ENCODE measurements around the gene COG5. TPM values are rescaled to one million over a fixed set of nuclear protein-coding genes. Genes with fewer than 3 reads are reported as not detected.

Gene COG5
- total and polyA plus RNA-seq, 2 of the 8 experiments (the other 6 are each of a cell fraction or from before 2014, with no cell fraction given) = 10.5 to 28.1 TPM

DNA sequence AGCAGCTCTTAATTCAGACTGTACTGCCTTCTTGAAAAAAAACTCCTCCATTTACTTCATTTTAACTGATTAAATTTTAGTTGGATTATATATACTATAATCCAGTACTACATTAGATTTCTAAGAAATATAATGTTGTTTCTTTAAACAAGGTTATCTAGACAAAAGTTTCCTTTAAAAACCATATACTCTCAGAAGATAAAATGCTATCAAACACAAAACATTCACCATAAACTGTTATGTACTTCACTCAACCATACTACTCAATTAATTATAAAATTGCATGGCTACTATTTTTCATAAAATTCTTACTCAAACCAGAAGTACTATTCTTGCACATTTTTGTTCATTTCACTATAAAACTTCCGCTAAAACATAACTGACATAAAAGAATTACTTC is 81.1 kb downstream of the COG5 start:
- Histone ChIP-seq H3K4me1 (replicated peaks in 1 of 4; ENCODE audit: control insufficient read depth in 3 of 4, insufficient read depth in 4 of 4, low read length in 3 of 4) (no peaks in the 10 kb centered on the region), H3K27me3 (replicated peaks in 1 of 4; ENCODE audit: control insufficient read depth in 3 of 4, extremely low read depth in 1 of 4, insufficient read depth in 3 of 4, low read length in 3 of 4) (no peaks in the 10 kb centered on the region), H2AFZ (ENCODE audit: low read length) (no peak overlapping the region), H3K23ac (ENCODE audit: insufficient read length) (no peak overlapping the region), H3K4me3 (ENCODE audit: extremely low read depth in 1 of 4, insufficient read depth in 2 of 4, low read depth in 3 of 4, low read length in 4 of 4) (no peak overlapping the region), H3K23me2 (ENCODE audit: low read depth, low read length) (no peaks in the 10 kb centered on the region), H4K20me1 (replicated peaks in 1 of 2; ENCODE audit: control insufficient read depth in 1 of 2, insufficient read depth in 2 of 2, low read length in 2 of 2) (no peaks in the 10 kb centered on the region), H2BK12ac (ENCODE audit: low read depth, low read length) (no peak overlapping the region), H2AK5ac (ENCODE audit: low read depth, low read length) (no peak overlapping the region), H3K36me3 (ENCODE audit: control insufficient read depth in 2 of 4, insufficient read depth in 4 of 4, low read length in 3 of 4) (no peaks in the 10 kb centered on the region), H3K4me2 (ENCODE audit: insufficient read depth in 1 of 2, low read depth in 2 of 2, low read length in 2 of 2) (no peak overlapping the region), H4K91ac (replicated peaks; ENCODE audit: insufficient read length, low read length) (no peak overlapping the region), H3K56ac (replicated peaks; ENCODE audit: insufficient read length, low read depth, low read length) (no peak overlapping the region), H4K5ac (ENCODE audit: insufficient read length, low read depth, low read length) (no peak overlapping the region), H3K4ac (replicated peaks; ENCODE audit: insufficient read length, low read depth, low read length) (no peak overlapping the region), H2BK5ac (ENCODE audit: low read depth, low read length) (no peak overlapping the region), H2BK15ac (ENCODE audit: low read length) (no peak overlapping the region), H3K27ac (ENCODE audit: low read depth, low read length) (no peak overlapping the region), H3K79me2 (ENCODE audit: control insufficient read depth in 1 of 2, insufficient read depth in 2 of 2, low read length in 2 of 2) (no peaks in the 10 kb centered on the region), H3K14ac (ENCODE audit: insufficient read length) (no peak overlapping the region), H4K8ac (ENCODE audit: extremely low read depth, insufficient read depth, low read length) (no peak overlapping the region), H3K9me3 (ENCODE audit: insufficient read depth in 2 of 2, low read depth in 1 of 2, low read length in 1 of 2) (no peaks in the 10 kb centered on the region), H2BK20ac (ENCODE audit: low read length) (no peak overlapping the region), H3K79me1 (ENCODE audit: low read depth, low read length) (no peaks in the 10 kb centered on the region), H2BK120ac (replicated peaks; ENCODE audit: low read depth, low read length) (no peak overlapping the region), H3K9ac (replicated peaks in 1 of 4; ENCODE audit: extremely low read depth in 1 of 4, low read depth in 3 of 4, low read length in 3 of 4) (no peak overlapping the region), H3K18ac (ENCODE audit: extremely low read depth, low read length) (no peak overlapping the region)
- TF ChIP-seq EZH2 (IDR thresholded peaks at IDR 0.05; ENCODE audit: low read depth, low read length, severe bottlenecking) (no peak), SIRT6 (IDR thresholded peaks at IDR 0.05; ENCODE audit: low read length) (no peak), ASH2L (IDR thresholded peaks at IDR 0.05; ENCODE audit: low read length) (no peak)
- ChIA-PET CTCF (ENCODE audit: partially characterized antibody) (interaction anchor here (0.9 kb wide), 1 partner anchor 17 kb away, joined by 3 read pairs; no protein-coding TSS in a partner anchor), POLR2A (ENCODE audit: partially characterized antibody) (no interaction called here)
- no peak for FAIRE-seq
- DNase-seq (ENCODE audit: low read depth in 1 of 2, low spot score in 2 of 2) = no peak
- WGBS, 2 experiments (ENCODE audit: extremely low coverage in 1 of 2, insufficient coverage in 1 of 2, insufficient read length in 1 of 2, insufficient replicate concordance in 2 of 2, low coverage in 1 of 2, low lambda C conversion rate in 2 of 2, missing lambda C conversion rate in 1 of 2) = 79% methylated on average over 1 of the region's 1 CpG; no CpG with 5 or more reads in 1 of the 2 experiments
